GM18498 (cell line): ENCODE results near the gene ARVCF.
"Not testable (repeated sequence)": the region's sequence is repeated elsewhere in the genome, so short reads cannot be mapped to it uniquely, and the experiment has no call there.

Experiments
- ATAC-seq: cut with Tn5 transposase; IDR thresholded peaks from one replicate; pipeline ENCODE4 v1.9.1; 2021; ENCODE audit warnings: mild to moderate bottlenecking, moderate library complexity; ENCODE audit not compliant: unreplicated experiment

ARVCF gene

GRCh38 chr22:19941365-19942082, 75.1 kb downstream of the ARVCF start, which contains the start of the genes COMT and TXNRD2:
TSS of gene COMT (plus strand) at chr22:19941772. CDS start at chr22:19962527, 20,755 bp downstream.
TSS of gene TXNRD2 (minus strand) at chr22:19941818. CDS start at chr22:19941803, 15 bp downstream.
- peak; percentile 69 for ATAC-seq

- no peak for ATAC-seq
These were observed 75.9 kb downstream of the ARVCF start for GRCh38 chr22:19940536-19941364.

GRCh38 chr22:19937616-19938473, 78.8 kb downstream of the ARVCF start:
- no peak for ATAC-seq

- no peak for ATAC-seq
These were observed 80.1 kb downstream of the ARVCF start for GRCh38 chr22:19936513-19936912.

GRCh38 chr22:19935123-19935718, 81.4 kb downstream of the ARVCF start:
- ATAC-seq = not testable (repeated sequence)

- ATAC-seq = no peak
These were observed 83.0 kb downstream of the ARVCF start for GRCh38 chr22:19933341-19934241.

GRCh38 chr22:19932367-19933206, 84.0 kb downstream of the ARVCF start:
- no peak for ATAC-seq

GRCh38 chr22:19931514-19931913, 85.1 kb downstream of the ARVCF start:
- no peak for ATAC-seq

GRCh38 chr22:19930551-19931486, 85.8 kb downstream of the ARVCF start:
- ATAC-seq = no peak

GRCh38 chr22:19929586-19930550, 86.8 kb downstream of the ARVCF start:
- no peak for ATAC-seq

GRCh38 chr22:19928207-19928606, 88.4 kb downstream of the ARVCF start:
- no peak for ATAC-seq

GRCh38 chr22:19927696-19928095, 88.9 kb downstream of the ARVCF start:
- no peak for ATAC-seq

- ATAC-seq = not testable (repeated sequence)
These were observed 90.6 kb downstream of the ARVCF start for GRCh38 chr22:19926028-19926427.

GRCh38 chr22:19923914-19924513, 92.6 kb downstream of the ARVCF start:
- ATAC-seq = no peak

- no peak for ATAC-seq
These were observed 95.0 kb downstream of the ARVCF start for GRCh38 chr22:19921544-19922081.
